GM13977 (cell line): ENCODE data around the gene CABLES2.

Source experiments
- DNase-seq: peaks from one replicate; pipeline ENCODE4 v3.0.0; 2012; ENCODE audit warnings: low spot score
- CTCF ChIP-seq: IDR thresholded peaks from 2 replicates; pipeline ENCODE4 v1.5.1; 2012; ENCODE audit warnings: mild to moderate bottlenecking, control low read depth; ENCODE audit not compliant: insufficient read depth; ENCODE audit errors: extremely low read depth, missing control alignments
- in situ Hi-C: fragments of 300-500 bp; cut with MboI; formaldehyde crosslinking; loops from one replicate; pipeline ENCODE4 v1.12.0; 2022; ENCODE audit warnings: low sequenced_read_pairs, low pct_unique_long_range_greater_than_20kb, mixed read lengths, inconsistent platforms; ENCODE audit not compliant: unreplicated experiment

The CABLES2 gene

GRCh38 chr20:62424249-62425107 lies 17.4 kb upstream of the CABLES2 start:
- no peak for DNase-seq
- TF ChIP-seq CTCF = no peak
- in situ Hi-C loops = no loop called here

- in situ Hi-C loops = no loop called here
- no peak for TF ChIP-seq CTCF
- no peak for DNase-seq
Observed at GRCh38 chr20:62423326-62423706, 16.2 kb upstream of the CABLES2 start.

- no peak for TF ChIP-seq CTCF
- DNase-seq = no peak
- in situ Hi-C loops = no loop called here
Observed at GRCh38 chr20:62422636-62423325, 15.7 kb upstream of the CABLES2 start.

- in situ Hi-C loops = no loop called here
- no peak for DNase-seq
- TF ChIP-seq CTCF = no peak
Observed at GRCh38 chr20:62421716-62421990, 14.6 kb upstream of the CABLES2 start.

GRCh38 chr20:62420846-62421715 lies 14.0 kb upstream of the CABLES2 start:
- no peak for DNase-seq
- no peak for TF ChIP-seq CTCF
- in situ Hi-C loops = no loop called here

- DNase-seq = no peak
- in situ Hi-C loops = no loop called here
- no peak for TF ChIP-seq CTCF
Observed at GRCh38 chr20:62419759-62420158, 12.7 kb upstream of the CABLES2 start.
